Gastroesophageal sphincter (tissue), 4 donors: ENCODE results near the gene CPNE9. TPM values are rescaled to one million over a fixed set of nuclear protein-coding genes. Genes with fewer than 3 reads are reported as not detected.

ENCODE experiments used
- ATAC-seq: fragments of 150-250 bp; one replicate; pipeline ENCODE4 v1.9.1; 2016; ENCODE audit warnings: mild to moderate bottlenecking, moderate library complexity
- H3K27ac ChIP-seq, 4 donors: fragments of 200-600 bp; sonication (generic) in 3 of 4; 1 replicate in 3 of 4; 2 replicates in 1 of 4; pipeline ENCODE4 v1.5.1; 2016 to 2019
- H3K27me3 ChIP-seq: fragments of 200-600 bp; sonication (generic); one replicate; pipeline ENCODE4 v1.5.1; 2019
- H3K36me3 ChIP-seq, 2 donors: fragments of 200-600 bp; sonication (generic); one replicate each; pipeline ENCODE4 v1.5.1; 2019; ENCODE audit warnings: control low read depth in 1 of 2
- H3K4me1 ChIP-seq, 3 donors: fragments of 200-600 bp; sonication (generic); 1 replicate in 2 of 3; 2 replicates in 1 of 3; pipeline ENCODE4 v1.5.1; 2016 to 2019; ENCODE audit warnings: control low read depth in 2 of 3
- H3K4me3 ChIP-seq, 2 donors: fragments of 200-600 bp; sonication (generic); one replicate each; pipeline ENCODE4 v1.5.1; 2019; ENCODE audit warnings: mild to moderate bottlenecking in 1 of 2, moderate library complexity in 1 of 2
- H3K9me3 ChIP-seq, 3 donors: fragments of 200-600 bp; sonication (generic); one replicate each; pipeline ENCODE4 v1.5.1; 2017 to 2019; ENCODE audit warnings: control low read depth in 2 of 3
- CTCF ChIP-seq, 4 experiments: fragments of 200-600 bp in 2 of 4; fragments of 450-650 bp in 2 of 4; sonication (generic) in 1 of 4; IDR thresholded peaks; one replicate each; pipeline ENCODE4 v1.5.1; 2017 to 2019; ENCODE audit warnings: antibody characterized with exemption in 4 of 4, mild to moderate bottlenecking in 2 of 4, moderate library complexity in 2 of 4
- EP300 ChIP-seq: sonication (generic); formaldehyde crosslinking; IDR thresholded peaks from one replicate; pipeline ENCODE4 v1.6.1; 2017; ENCODE audit warnings: antibody characterized with exemption, mild to moderate bottlenecking
- POLR2A ChIP-seq, 2 donors: fragments of 450-650 bp; IDR thresholded peaks; one replicate each; pipeline ENCODE4 v1.6.1; 2017; ENCODE audit warnings: antibody characterized with exemption in 2 of 2, mild to moderate bottlenecking in 2 of 2, moderate library complexity in 1 of 2
- POLR2AphosphoS5 ChIP-seq: sonication (generic); formaldehyde crosslinking; IDR thresholded peaks from one replicate; pipeline ENCODE4 v1.6.1; 2017; ENCODE audit warnings: antibody characterized with exemption
- WGBS, 2 donors: methylation state at CpG; one replicate each; pipeline ENCODE4 v1.1.5; 2018; ENCODE audit warnings: low coverage in 1 of 2; 5-methylcytosine and 5-hydroxymethylcytosine counted together
- total RNA-seq, 4 donors: library from RNA; depleted of rRNA; stranded (reverse); fragments of >200 nt; gene quantifications; one replicate each; pipeline ENCODE4 v1.1.0, GENCODE V29; 2016

The CPNE9 gene
- total RNA-seq, 4 donors from 2014 or later, result 1.1 TPM; not detected in 3

- no peak for ATAC-seq
- Histone ChIP-seq H3K27me3 (no peaks in the 10 kb centered on the region), H3K4me1 (no peaks in the 10 kb centered on the region), H3K27ac (no peak overlapping the region), H3K9me3 (no peaks in the 10 kb centered on the region), H3K4me3 (no peak overlapping the region), H3K36me3 (peaks cover 0 to 100% of the 10 kb centered on the region in 2 donors)
- 38 to 54% methylated on average over 3 of the region's 5 CpGs for WGBS, 2 donors
- TF ChIP-seq POLR2A (IDR thresholded peaks at IDR 0.05), result no peak
Observed at GRCh38 chr3:9696480-9697220, 7.0 kb upstream of the CPNE9 start.

GRCh38 chr3:9697892-9698291 is 5.7 kb upstream of the CPNE9 start:
- Histone ChIP-seq H3K27me3 (peaks cover 1% of the 10 kb centered on the region), H3K36me3 (peaks cover 0 to 100% of the 10 kb centered on the region in 2 donors), H3K27ac (no peak overlapping the region), H3K9me3 (no peaks in the 10 kb centered on the region), H3K4me3 (no peak overlapping the region), H3K4me1 (no peaks in the 10 kb centered on the region)
- WGBS, 2 donors, result 80% methylated on average over 2 of the region's 4 CpGs; no CpG with 5 or more reads in 1 of the 2 donors
- no peak for TF ChIP-seq CTCF (IDR thresholded peaks at IDR 0.05)
- no peak for ATAC-seq

- H3K9me3 ChIP-seq, result no peaks in the 10 kb centered on the region
- ATAC-seq, result no peak
- TF ChIP-seq CTCF (IDR thresholded peaks at IDR 0.05) (no peak), EP300 (no peak), POLR2AphosphoS5 (no peak), POLR2A (IDR thresholded peaks at IDR 0.05) (no peak)
- peaks cover 0 to 99% of the 10 kb centered on the region in 2 donors for H3K36me3 ChIP-seq
- H3K4me1 ChIP-seq, result no peaks in the 10 kb centered on the region
- H3K27me3 ChIP-seq, result peaks cover 5% of the 10 kb centered on the region
- no peak overlapping the region for H3K27ac ChIP-seq
- no peak overlapping the region for H3K4me3 ChIP-seq
- WGBS, 2 donors, result 100% methylated on average over 1 of the region's 3 CpGs; no CpG with 5 or more reads in 1 of the 2 donors
Observed at GRCh38 chr3:9698293-9698692, 5.3 kb upstream of the CPNE9 start.

- Histone ChIP-seq H3K9me3 (no peaks in the 10 kb centered on the region), H3K36me3 (peaks cover 0 to 76% of the 10 kb centered on the region in 2 donors), H3K27me3 (peaks cover 28% of the 10 kb centered on the region), H3K4me1 (peaks cover 0 to 18% (median 11%) of the 10 kb centered on the region in 3 donors), H3K4me3 (no peak overlapping the region), H3K27ac (no peak overlapping the region)
- 76% methylated on average over 2 of the region's 2 CpGs; no CpG with 5 or more reads in 1 of the 2 donors for WGBS, 2 donors
- TF ChIP-seq POLR2A (IDR thresholded peaks at IDR 0.05) (no peak), EP300 (no peak), POLR2AphosphoS5 (no peak), CTCF (IDR thresholded peaks at IDR 0.05) (no peak)
- ATAC-seq, result no peak
Observed at GRCh38 chr3:9700536-9700935, 3.1 kb upstream of the CPNE9 start.

GRCh38 chr3:9701006-9701405 is 2.6 kb upstream of the CPNE9 start:
- Histone ChIP-seq H3K27me3 (peaks cover 32% of the 10 kb centered on the region), H3K4me3 (no peak overlapping the region), H3K27ac (no peak overlapping the region), H3K9me3 (no peaks in the 10 kb centered on the region), H3K36me3 (peaks cover 0 to 71% of the 10 kb centered on the region in 2 donors), H3K4me1 (peaks cover 0 to 18% (median 11%) of the 10 kb centered on the region in 3 donors)
- 84 to 100% methylated on average over 3 to 5 of the region's 7 CpGs for WGBS, 2 donors
- TF ChIP-seq CTCF (IDR thresholded peaks at IDR 0.05) (no peak), POLR2A (IDR thresholded peaks at IDR 0.05) (no peak), POLR2AphosphoS5 (no peak), EP300 (no peak)
- no peak for ATAC-seq
